GM18526 (cell line): ENCODE measurements around the gene TMEM232.

Experiments used
- POLR2A ChIP-seq: IDR thresholded peaks from 3 replicates; pipeline ENCODE4 v1.6.1; 2011; ENCODE audit not compliant: insufficient read length; ENCODE audit errors: extremely low read depth

TMEM232 gene

DNA sequence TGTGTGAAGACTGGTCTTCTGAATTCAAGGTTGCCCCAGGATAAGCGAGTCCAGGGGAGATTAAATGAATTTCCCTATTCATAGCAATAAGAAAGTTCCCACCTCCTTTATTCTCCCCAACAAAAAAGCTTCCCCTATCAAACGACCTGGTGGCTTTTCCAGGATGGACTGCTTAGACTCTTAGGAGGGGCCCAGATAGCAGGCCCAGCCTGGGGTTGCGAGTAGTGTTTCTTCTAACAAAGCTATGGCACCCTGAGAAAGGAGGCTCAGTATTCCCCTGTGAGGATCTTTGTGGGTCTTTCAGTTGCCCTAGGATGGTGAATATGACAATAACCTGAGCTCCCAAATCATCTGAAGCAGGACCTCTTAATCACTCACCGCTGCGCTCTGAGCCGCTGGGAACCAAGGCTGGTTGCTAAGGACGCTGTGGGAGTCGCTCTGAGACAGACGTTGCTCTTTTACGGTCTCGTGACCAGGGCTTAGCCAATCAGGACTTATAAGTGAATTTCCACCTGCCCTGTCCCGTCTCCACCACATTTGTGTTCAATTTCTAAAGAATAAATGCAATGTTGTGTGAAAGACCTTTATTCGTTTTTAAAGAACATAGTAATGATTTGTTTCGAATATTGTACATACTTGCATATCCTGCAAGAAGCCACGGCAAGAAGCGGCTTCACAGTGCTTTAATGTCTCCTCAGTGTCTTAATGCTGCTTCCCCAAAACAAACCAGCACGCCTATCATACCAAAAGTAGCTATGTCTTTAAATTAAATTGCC is at the start of gene TMEM232:
TMEM232 (minus strand) TSS at position 423 of the 776 bp plus-strand sequence. CDS start 59,319 bp downstream, outside the sequence.
- no peak for TF ChIP-seq POLR2A

DNA sequence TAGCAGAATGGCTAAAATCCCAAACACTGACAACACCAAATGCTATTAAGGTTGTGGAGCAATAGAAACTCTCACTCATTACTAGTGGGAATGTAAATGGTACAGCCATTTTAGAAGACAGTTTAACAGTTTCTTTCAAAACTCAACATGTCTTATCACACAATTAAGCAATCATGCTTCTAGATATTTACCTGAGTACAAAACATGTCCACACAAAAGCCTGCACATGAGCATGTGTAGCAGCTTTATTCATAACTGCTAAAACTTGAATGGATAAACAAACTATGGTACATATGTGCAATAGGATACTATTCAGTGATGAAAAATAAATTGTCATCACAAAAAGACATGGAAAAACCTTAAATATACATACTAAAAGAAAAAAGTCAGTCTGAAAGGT is 43.8 kb upstream of the TMEM232 start:
- TF ChIP-seq POLR2A = no peak

DNA sequence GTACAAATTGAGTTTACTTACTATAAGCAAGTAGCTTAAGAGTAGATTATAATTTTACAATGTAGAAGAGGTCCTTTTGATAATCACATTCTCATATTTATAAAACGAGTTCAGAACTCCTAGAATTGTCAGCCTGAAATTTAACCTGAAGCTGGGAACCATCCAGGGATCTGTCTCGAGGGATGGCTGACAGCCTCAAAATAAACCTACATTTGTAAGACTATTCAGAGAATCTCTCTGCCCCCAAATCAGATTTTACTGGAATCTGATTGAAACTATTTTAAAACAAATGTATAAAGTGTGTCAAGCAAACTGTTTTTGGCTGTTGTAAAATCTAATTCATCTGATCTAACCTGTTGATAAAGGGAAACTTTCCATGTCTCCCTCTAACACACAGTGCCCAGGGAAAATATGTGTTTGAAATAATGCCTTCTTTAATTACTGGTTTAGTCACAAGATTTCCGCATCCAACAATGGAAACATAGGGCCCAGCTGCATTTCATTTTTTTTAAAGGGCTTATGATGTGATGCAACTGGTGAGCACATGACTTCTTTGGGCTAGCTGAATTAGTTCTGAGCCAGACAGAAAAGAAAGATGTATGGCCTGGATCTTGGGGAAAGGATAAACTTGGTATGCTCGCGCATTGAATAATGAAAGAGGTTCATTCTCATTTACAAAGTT is 42.7 kb upstream of the TMEM232 start:
- no peak for TF ChIP-seq POLR2A

DNA sequence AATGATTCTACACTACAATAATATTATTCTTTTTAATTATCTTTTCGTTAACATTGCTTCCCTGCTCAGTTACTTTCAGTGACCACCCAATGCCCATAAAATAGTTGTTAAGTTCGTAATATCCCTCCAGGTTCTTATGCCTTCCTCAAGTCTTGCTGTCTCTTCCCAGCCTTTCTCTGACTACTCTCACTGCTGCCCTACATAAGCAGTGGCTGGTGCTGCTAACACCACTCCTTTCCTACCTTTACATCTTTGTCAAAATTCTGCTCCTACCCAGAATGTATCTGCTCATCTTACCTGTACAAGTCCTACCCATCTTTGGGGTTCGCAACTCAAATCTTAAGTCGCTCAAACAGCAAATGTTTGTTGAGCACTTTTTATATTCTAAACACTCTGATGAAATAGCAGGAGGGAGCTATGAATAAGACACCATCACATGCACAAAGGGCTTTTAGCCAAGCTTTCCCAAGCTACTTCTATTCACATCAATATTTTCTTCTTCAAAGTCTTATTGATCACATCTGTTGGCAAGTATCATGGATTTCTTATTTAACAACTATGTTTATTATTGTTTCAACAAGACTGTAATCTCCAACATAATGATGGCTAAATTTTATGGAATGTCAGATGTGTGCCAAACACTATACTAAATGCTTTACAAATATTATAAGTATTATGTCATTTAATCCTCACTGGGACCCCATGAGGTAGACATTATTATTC is 41.8 kb upstream of the TMEM232 start:
- no peak for TF ChIP-seq POLR2A

DNA sequence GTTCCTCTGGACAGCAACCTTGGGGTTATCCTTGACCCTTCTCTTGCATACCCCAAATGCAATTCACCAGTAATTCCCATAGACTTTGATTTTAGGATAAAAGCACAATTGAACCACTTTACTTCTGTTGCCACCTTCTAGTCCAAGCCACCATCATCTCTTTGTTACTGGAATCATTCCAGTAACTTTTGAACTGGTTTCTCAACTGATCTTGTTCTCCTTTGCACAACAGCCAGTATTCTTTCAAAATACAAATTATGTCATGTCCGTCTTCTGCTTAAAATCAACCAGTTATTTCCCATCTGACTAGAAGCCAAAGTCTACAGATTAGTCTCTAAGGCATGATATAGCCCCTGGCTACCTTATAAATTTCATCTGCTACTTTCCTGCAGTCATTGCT is 33.7 kb upstream of the TMEM232 start:
- no peak for TF ChIP-seq POLR2A

DNA sequence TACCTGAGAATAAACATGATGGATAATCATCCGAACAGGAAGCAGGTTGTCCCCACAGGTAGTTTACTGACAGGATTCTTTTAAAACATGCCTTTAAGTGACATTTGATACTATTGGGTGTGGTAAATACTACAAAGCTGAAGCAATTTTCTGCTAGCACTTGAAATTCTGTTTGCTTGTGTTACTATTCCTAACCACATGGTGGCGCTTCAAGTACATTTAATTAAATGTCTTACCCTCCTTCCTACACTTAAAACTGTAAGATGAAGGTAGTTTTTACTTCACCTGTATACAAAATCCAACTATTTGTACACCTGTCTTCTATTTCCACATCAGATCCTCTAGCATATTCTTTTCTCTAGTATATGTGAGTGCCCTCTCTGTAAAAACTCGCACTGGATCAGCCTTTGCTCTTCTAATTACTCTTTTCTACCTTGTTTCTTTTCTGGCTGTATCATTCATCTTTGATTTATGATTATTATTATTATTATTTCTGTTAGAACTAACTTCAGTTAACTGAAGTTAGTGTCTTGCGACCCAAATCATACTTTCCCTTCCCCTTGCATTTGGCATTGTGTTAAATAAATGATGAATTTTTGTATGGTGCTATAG is 30.8 kb upstream of the TMEM232 start:
- no peak for TF ChIP-seq POLR2A

DNA sequence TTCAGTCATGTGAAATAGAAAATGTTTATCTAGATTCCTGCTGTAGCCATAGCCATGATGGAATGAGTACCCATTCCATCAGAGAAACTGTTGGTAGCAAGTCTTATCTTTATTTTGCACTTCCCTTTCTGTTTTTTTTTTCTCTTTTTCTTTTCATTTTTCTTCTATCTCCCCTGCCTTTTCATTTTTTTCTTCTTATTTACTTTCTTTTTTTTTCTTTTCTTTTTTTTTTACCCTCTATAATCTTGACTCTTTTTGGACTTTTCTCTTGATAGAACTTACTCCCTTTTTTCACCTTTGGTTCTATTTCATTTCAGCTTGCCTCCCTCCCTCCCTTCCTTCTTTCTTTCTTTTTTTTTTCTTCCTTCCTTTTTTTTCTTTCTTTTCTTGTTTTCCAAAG is 27.7 kb upstream of the TMEM232 start:
- no peak for TF ChIP-seq POLR2A

DNA sequence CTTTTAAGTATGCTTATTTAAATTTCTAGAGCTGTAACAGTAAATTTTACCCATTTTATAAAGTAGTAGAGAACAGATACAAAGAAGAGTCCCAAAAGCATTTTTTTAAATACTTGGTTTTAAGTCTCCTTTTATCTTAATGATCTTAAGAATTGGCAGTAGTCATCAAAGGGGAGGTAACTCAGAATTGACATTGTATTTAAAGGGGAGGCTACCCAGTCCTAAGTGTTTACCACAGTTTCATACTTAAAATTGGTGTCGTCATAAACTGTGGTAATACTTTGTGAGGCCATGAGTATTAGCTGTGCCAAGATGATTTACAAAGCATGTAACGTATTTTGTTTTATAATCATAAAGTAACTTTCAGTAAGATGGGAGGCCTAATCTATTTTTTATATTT is 27.1 kb upstream of the TMEM232 start:
- TF ChIP-seq POLR2A = no peak

DNA sequence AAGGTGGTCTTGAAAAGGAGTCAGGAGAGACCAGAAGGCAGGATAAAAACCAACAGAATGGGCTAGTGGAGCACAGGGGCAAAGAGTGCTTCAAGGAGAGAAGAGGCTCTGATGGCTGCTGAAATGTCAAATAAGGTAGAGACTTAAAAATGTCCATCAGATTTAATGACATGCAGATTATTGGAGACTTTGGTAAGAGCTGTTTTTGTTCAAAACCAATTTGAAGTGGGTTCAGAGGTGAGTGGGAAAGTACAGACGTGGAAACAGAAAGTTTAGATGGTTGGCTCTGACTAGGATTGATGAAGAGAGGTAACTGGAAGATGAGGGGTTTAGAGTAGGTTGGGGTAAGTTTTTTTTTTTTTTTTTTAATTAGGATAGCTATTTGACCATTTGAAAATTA is 26.5 kb upstream of the TMEM232 start:
- TF ChIP-seq POLR2A = no peak

DNA sequence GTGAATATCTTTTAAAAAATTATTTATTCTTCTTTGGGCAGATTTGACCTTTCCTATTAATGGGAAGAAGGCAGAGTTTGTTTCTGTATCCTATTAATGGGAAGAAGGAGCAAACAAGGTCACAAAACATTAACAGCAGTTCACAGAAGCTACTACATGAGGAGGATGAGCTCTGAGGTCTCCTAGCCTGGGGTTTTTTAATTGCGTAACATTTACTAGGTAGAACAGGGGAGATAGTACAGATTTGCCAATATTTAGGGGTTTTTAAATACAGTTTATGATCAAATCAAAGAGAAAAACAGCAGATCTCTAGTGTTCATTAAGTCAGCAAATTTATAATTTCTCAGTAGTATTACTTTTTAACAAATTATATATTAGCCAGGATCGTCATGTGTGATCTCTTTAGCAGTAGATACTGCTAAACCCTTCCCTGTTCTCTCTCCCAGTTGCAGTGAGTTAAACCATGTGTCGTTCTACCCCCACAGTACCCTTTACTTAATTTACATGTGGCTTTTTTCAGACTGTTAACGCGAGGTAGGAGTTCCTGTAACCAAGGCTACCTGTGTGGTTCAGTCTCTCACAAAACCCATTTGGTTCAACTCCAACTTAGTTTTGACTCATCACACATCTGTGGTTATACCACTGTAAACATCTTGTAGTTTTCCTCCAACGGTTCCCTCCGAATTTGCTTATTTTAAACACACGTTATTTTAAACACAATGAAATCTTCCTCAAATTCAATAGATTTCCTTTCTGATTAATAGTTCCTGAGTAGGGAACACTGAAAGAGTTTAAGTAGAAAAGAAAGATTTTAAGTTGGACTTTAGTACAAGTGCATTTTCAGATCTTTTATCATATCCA is 25.7 kb upstream of the TMEM232 start:
- no peak for TF ChIP-seq POLR2A

DNA sequence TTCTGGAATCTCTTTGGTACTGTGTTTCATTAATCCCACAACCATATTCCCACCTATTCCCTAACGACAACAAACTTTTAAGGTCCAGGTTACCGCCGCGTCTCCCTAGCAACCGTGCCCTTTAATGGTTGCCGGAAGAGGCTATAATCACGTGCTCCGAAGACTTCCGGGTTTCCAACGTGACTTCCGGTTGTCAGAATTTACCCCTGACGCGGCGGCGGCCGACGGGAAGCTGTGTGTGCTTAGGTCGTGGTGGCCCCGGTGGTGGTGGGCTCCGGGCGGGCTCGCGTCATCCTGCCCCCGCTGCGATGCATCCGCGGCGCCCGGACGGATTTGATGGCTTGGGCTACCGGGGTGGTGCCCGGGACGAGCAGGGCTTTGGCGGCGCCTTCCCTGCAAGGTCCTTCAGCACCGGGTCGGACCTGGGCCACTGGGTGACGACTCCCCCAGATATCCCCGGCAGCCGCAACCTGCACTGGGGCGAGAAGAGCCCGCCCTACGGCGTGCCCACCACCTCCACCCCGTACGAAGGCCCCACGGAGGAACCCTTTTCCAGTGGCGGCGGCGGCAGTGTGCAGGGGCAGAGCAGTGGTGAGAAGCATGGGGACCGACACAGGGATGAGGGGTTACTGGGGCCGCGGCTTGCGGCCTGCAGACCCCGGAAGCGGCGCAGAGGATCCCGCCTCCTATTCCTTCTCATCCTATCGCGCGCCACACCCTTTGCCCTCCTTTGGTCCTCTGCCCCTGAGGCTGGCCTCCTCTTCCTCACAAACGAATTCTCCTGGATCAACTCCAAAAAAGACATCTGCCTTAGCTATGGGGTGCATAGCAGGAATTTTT is 12.6 kb upstream of the TMEM232 start, which contains the start of gene SLC25A46:
SLC25A46 (plus strand) TSS at position 196 of the 840 bp plus-strand sequence; CDS start at position 309, 113 bp downstream.
- peak; percentile 80 for TF ChIP-seq POLR2A

DNA sequence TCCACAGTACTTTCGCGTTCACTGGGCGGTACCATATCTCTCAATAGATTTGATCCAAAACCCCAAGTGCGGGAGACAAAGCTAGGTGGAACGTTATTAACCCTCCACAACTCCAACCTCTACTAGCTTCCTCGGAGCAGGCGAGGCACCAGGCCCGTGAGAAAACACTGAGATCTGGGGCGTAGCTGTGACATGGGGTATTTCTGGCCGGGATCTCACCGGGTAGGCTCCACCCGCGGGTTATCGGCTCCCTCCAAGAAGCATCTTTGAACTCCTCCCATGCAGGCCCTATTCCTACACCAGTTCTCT is 12.0 kb upstream of the TMEM232 start:
- no peak for TF ChIP-seq POLR2A

DNA sequence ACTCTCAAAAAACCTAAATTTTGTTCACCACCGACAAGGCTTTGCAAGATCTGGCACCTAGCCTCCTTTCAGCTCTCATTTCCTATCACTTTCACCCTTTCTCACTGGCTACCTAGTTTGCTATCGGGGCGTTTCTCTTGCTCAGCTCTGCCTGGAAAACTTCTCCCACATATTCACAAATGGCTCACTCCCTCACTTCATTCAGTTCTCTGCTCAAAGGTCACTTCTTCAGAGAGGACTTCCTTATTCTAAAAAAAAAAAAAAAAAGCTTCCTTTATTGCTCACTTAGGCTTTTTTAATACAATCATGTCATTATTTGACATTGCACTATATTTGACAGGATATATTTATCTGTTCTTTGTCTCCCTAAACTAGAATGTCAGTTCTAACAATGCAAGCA is 10.3 kb upstream of the TMEM232 start:
- TF ChIP-seq POLR2A = no peak

DNA sequence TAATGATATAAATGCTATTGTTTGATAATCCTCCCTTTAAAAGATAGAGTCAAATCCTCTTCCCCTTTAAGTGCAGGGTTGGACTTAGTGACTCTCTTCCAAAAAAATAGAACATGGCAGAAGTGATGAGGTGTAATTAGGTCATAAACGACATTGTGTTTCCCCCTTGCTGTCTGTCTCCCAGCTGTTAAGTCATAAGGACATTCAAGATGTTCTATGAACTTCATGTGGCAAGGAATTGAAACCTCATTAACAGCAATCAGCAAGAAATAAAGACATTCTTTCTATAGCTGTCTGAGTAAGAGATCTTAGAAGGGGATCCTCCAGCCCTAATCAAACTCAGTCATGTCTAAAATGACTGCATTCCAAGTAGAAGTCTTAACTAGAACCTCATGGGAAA is 9.1 kb upstream of the TMEM232 start:
- TF ChIP-seq POLR2A = no peak
